ENCODE results near the gene ZNF79. TPM values are rescaled to one million over a fixed set of nuclear protein-coding genes. Genes with fewer than 3 reads are reported as not detected.

ZNF79 gene
- total RNA-seq, 2 donors from 2014 or later, result 7.4 to 9.1 TPM

- Histone ChIP-seq H3K9me3 (ENCODE audit: control insufficient read depth, low read length) (no peaks in the 10 kb centered on the region), H3K36me3 (ENCODE audit: control insufficient read depth, insufficient read depth, low read length) (peaks cover 37% of the 10 kb centered on the region), H3K27me3 (ENCODE audit: control insufficient read depth, insufficient read depth, low read length, poor library complexity, severe bottlenecking) (no peaks in the 10 kb centered on the region), H3K27ac (ENCODE audit: low read depth, low read length) (no peak overlapping the region), H3K9ac (ENCODE audit: extremely low read depth, low read length, poor library complexity, severe bottlenecking) (no peak overlapping the region), H3K4me1 (ENCODE audit: control insufficient read depth, insufficient read depth, low read length) (no peaks in the 10 kb centered on the region), H3K4me3 (ENCODE audit: low read length) (no peak overlapping the region)
- no peak overlapping the region for H3K4me3 Mint-ChIP-seq
- no peak for TF ChIP-seq CTCF (conservative IDR thresholded peaks at IDR 0.05)
- DNase-seq, result no peak
- H3K27me3 Mint-ChIP-seq (ENCODE audit: insufficient read depth), result no peaks in the 10 kb centered on the region
- no peaks in the 10 kb centered on the region for H3K4me1 Mint-ChIP-seq
- no peak overlapping the region for H3K27ac Mint-ChIP-seq
- 85 to 90% methylated on average over 14 to 17 of the region's 17 CpGs for WGBS, 2 experiments (ENCODE audit: insufficient coverage in 1 of 2, insufficient read length in 1 of 2)
- no peaks in the 10 kb centered on the region for H3K9me3 Mint-ChIP-seq
- peaks cover 29% of the 10 kb centered on the region for H3K36me3 Mint-ChIP-seq (ENCODE audit: low read depth)
Measured at GRCh38 chr9:127479507-127480081, 55.4 kb downstream of the ZNF79 start.

DNA sequence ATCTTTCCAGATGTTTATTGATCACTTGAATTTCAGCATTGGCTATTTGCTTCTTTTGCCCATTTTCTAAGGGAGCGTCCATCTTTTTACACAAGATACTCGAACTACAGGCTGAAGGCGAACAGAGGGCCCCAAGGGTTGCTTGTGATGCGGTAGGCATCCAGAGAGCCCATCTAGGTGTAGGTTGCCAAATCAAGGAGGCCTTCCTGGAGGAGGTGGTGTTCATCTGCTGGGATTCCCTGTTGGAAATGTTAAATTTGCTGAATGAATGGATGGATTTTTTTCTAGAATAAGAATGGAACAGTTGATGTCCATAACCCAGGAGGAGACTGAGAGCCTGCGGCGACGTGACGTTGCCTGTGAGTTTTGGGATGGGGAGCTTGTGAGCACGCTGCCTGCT is 58.5 kb downstream of the ZNF79 start:
- H3K4me1 ChIP-seq (ENCODE audit: control insufficient read depth, insufficient read depth, low read length), result no peaks in the 10 kb centered on the region
- Mint-ChIP-seq H3K36me3 (ENCODE audit: low read depth) (peaks cover 41% of the 10 kb centered on the region), H3K4me1 (no peaks in the 10 kb centered on the region), H3K27me3 (ENCODE audit: insufficient read depth) (no peaks in the 10 kb centered on the region), H3K9me3 (no peaks in the 10 kb centered on the region), H3K27ac (no peak overlapping the region), H3K4me3 (no peak overlapping the region)
- peaks cover 39% of the 10 kb centered on the region for H3K36me3 ChIP-seq (ENCODE audit: control insufficient read depth, insufficient read depth, low read length)
- WGBS, 2 experiments (ENCODE audit: insufficient coverage in 1 of 2, insufficient read length in 1 of 2), result 95 to 96% methylated on average over 8 to 9 of the region's 9 CpGs
- no peak for DNase-seq
- no peak overlapping the region for H3K4me3 ChIP-seq (ENCODE audit: low read length)
- H3K27me3 ChIP-seq (ENCODE audit: control insufficient read depth, insufficient read depth, low read length, poor library complexity, severe bottlenecking), result no peaks in the 10 kb centered on the region
- TF ChIP-seq CTCF (conservative IDR thresholded peaks at IDR 0.05), result no peak
- H3K9me3 ChIP-seq (ENCODE audit: control insufficient read depth, low read length), result no peaks in the 10 kb centered on the region
- H3K9ac ChIP-seq (ENCODE audit: extremely low read depth, low read length, poor library complexity, severe bottlenecking), result no peak overlapping the region
- no peak overlapping the region for H3K27ac ChIP-seq (ENCODE audit: low read depth, low read length)

DNA sequence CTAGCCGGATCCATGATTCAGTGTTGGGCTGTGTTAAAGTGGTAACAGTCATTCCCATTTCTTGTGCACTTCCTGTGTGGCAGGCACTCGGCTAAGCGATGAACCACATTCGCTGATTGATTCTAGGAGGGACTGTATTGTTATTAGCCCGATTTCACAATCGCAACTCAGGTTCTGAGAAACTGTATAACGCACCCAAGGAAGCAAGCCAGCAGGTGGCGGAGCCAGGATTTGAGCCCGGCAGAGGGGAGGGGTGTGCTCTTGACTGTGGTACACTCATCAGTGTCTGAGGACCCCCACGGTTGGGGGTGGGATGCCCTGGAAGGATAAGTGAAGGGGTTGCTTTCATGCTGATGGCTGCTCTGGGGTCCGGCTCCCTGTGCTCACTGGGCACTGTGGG is 61.8 kb downstream of the ZNF79 start:
- Histone ChIP-seq H3K36me3 (ENCODE audit: control insufficient read depth, insufficient read depth, low read length) (peaks cover 41% of the 10 kb centered on the region), H3K27me3 (ENCODE audit: control insufficient read depth, insufficient read depth, low read length, poor library complexity, severe bottlenecking) (no peaks in the 10 kb centered on the region), H3K9me3 (ENCODE audit: control insufficient read depth, low read length) (no peaks in the 10 kb centered on the region), H3K4me1 (ENCODE audit: control insufficient read depth, insufficient read depth, low read length) (no peaks in the 10 kb centered on the region), H3K4me3 (ENCODE audit: low read length) (no peak overlapping the region), H3K9ac (ENCODE audit: extremely low read depth, low read length, poor library complexity, severe bottlenecking) (no peak overlapping the region), H3K27ac (ENCODE audit: low read depth, low read length) (no peak overlapping the region)
- peaks cover 32% of the 10 kb centered on the region for H3K36me3 Mint-ChIP-seq (ENCODE audit: low read depth)
- H3K27ac Mint-ChIP-seq, result no peak overlapping the region
- WGBS, 2 experiments (ENCODE audit: insufficient coverage in 1 of 2, insufficient read length in 1 of 2), result 92 to 97% methylated on average over 9 to 11 of the region's 11 CpGs
- H3K4me1 Mint-ChIP-seq, result peaks cover 3% of the 10 kb centered on the region
- TF ChIP-seq CTCF (conservative IDR thresholded peaks at IDR 0.05), result no peak
- H3K27me3 Mint-ChIP-seq (ENCODE audit: insufficient read depth), result no peaks in the 10 kb centered on the region
- no peak for DNase-seq
- no peak overlapping the region for H3K4me3 Mint-ChIP-seq
- no peaks in the 10 kb centered on the region for H3K9me3 Mint-ChIP-seq

All from endodermal cell (in vitro differentiated cells).